Peyer's patch (tissue), 4 donors: Measurements from ENCODE around the gene CDKAL1. TPM values are rescaled to one million over a fixed set of nuclear protein-coding genes. Genes with fewer than 3 reads are reported as not detected.

Experiments
- DNase-seq, 3 donors: peaks; one replicate each; pipeline ENCODE4 v3.0.0-alpha.2; 2017 to 2019
- H3K27ac ChIP-seq, 4 donors: fragments of 200-600 bp; sonication (generic); one replicate each; pipeline ENCODE4 v1.5.1; 2016 to 2019
- H3K27me3 ChIP-seq, 2 donors: fragments of 200-600 bp; sonication (generic); one replicate each; pipeline ENCODE4 v1.5.1; 2019
- H3K36me3 ChIP-seq, 3 donors: fragments of 200-600 bp; sonication (generic); one replicate each; pipeline ENCODE4 v1.5.1; 2016 to 2019
- H3K4me1 ChIP-seq, 4 donors: fragments of 200-600 bp; sonication (generic); one replicate each; pipeline ENCODE4 v1.5.1; 2016 to 2019
- H3K4me3 ChIP-seq, 4 donors: fragments of 200-600 bp; sonication (generic); 1 replicate in 3 of 4; 2 replicates in 1 of 4; pipeline ENCODE4 v1.5.1; 2016 to 2019; ENCODE audit warnings: mild to moderate bottlenecking in 1 of 4
- H3K9me3 ChIP-seq, 4 donors: fragments of 200-600 bp; sonication (generic); one replicate each; pipeline ENCODE4 v1.5.1; 2016 to 2019; ENCODE audit warnings: mild to moderate bottlenecking in 1 of 4
- CTCF ChIP-seq, 6 experiments: fragments of 450-650 bp in 4 of 6; fragments of 200-600 bp in 2 of 6; sonication (generic) in 1 of 6; IDR thresholded peaks; one replicate each; pipeline ENCODE4 v1.5.1; 2017 to 2019; ENCODE audit warnings: antibody characterized with exemption in 6 of 6, mild to moderate bottlenecking in 3 of 6, moderate library complexity in 1 of 6
- POLR2A ChIP-seq, 2 donors: fragments of 450-650 bp; IDR thresholded peaks; one replicate each; pipeline ENCODE4 v1.5.1; 2017; ENCODE audit warnings: antibody characterized with exemption in 2 of 2, mild to moderate bottlenecking in 2 of 2, moderate library complexity in 2 of 2
- total RNA-seq, 4 donors: library from RNA; depleted of rRNA; stranded (reverse); fragments of >200 nt; gene quantifications; one replicate each; pipeline ENCODE4 v1.1.0, GENCODE V29; 2016

CDKAL1 gene
- total RNA-seq, 4 donors from 2014 or later: 10.3 to 31.4 (median 11.6) TPM

- TF ChIP-seq POLR2A (IDR thresholded peaks at IDR 0.05) (no peak), CTCF (IDR thresholded peaks at IDR 0.05) (no peak)
- H3K9me3 ChIP-seq: no peaks in the 10 kb centered on the region
Observed at GRCh38 chr6:20669571-20670314, 135.5 kb downstream of the CDKAL1 start.

GRCh38 chr6:20670750-20671149 lies 136.5 kb downstream of the CDKAL1 start:
- no peaks in the 10 kb centered on the region for H3K36me3 ChIP-seq
- no peak overlapping the region for H3K4me3 ChIP-seq
- H3K27me3 ChIP-seq: no peaks in the 10 kb centered on the region
- DNase-seq: no peak
- TF ChIP-seq CTCF (IDR thresholded peaks at IDR 0.05) (no peak), POLR2A (IDR thresholded peaks at IDR 0.05) (no peak)
- H3K27ac ChIP-seq: no peak overlapping the region
- no peaks in the 10 kb centered on the region for H3K9me3 ChIP-seq
- no peaks in the 10 kb centered on the region for H3K4me1 ChIP-seq

More at GRCh38 chr6:20669571-20670314, 135.5 kb downstream of the CDKAL1 start:
- Histone ChIP-seq H3K27me3 (no peaks in the 10 kb centered on the region), H3K36me3 (no peaks in the 10 kb centered on the region), H3K4me3 (no peak overlapping the region), H3K4me1 (no peaks in the 10 kb centered on the region), H3K27ac (no peak overlapping the region)
- no peak for DNase-seq

- no peak overlapping the region for H3K27ac ChIP-seq
- no peaks in the 10 kb centered on the region for H3K27me3 ChIP-seq
- no peaks in the 10 kb centered on the region for H3K4me1 ChIP-seq
- no peak for TF ChIP-seq POLR2A (IDR thresholded peaks at IDR 0.05)
- TF ChIP-seq CTCF (IDR thresholded peaks at IDR 0.05): no peak
- H3K36me3 ChIP-seq: no peaks in the 10 kb centered on the region
- H3K9me3 ChIP-seq: no peaks in the 10 kb centered on the region
- no peak for DNase-seq
- no peak overlapping the region for H3K4me3 ChIP-seq
Observed at GRCh38 chr6:20672038-20672437, 137.8 kb downstream of the CDKAL1 start.

- Histone ChIP-seq H3K36me3 (no peaks in the 10 kb centered on the region), H3K9me3 (no peaks in the 10 kb centered on the region), H3K4me1 (no peaks in the 10 kb centered on the region), H3K27me3 (no peaks in the 10 kb centered on the region), H3K27ac (no peak overlapping the region), H3K4me3 (no peak overlapping the region)
- DNase-seq: no peak
- no peak for TF ChIP-seq POLR2A (IDR thresholded peaks at IDR 0.05)
- TF ChIP-seq CTCF (IDR thresholded peaks at IDR 0.05): no peak
Observed at GRCh38 chr6:20673458-20673857, 139.2 kb downstream of the CDKAL1 start.

GRCh38 chr6:20674664-20675063 lies 140.4 kb downstream of the CDKAL1 start:
- Histone ChIP-seq H3K9me3 (no peaks in the 10 kb centered on the region), H3K4me1 (no peaks in the 10 kb centered on the region), H3K27ac (no peak overlapping the region), H3K4me3 (no peak overlapping the region), H3K27me3 (no peaks in the 10 kb centered on the region), H3K36me3 (no peaks in the 10 kb centered on the region)
- DNase-seq: no peak
- TF ChIP-seq POLR2A (IDR thresholded peaks at IDR 0.05) (no peak), CTCF (IDR thresholded peaks at IDR 0.05) (no peak)
